H1 (cell line): ENCODE measurements around the gene PDZD8.

Experiments
- CREB1 ChIP-seq: IDR thresholded peaks from 2 replicates; pipeline ENCODE4 v1.6.1; 2012; ENCODE audit warnings: inconsistent platforms
- EP300 ChIP-seq, 2 experiments: IDR thresholded peaks; 1 replicate in 1 of 2; 2 replicates in 1 of 2; pipeline ENCODE4 v1.6.1; 2011 to 2012; ENCODE audit warnings: low read depth in 2 of 2, low read length in 2 of 2, mild to moderate bottlenecking in 2 of 2, borderline replicate concordance in 1 of 2, inconsistent platforms in 1 of 2, moderate library complexity in 1 of 2
- EZH2 ChIP-seq: fragments of 200-600 bp; sonication (generic); IDR thresholded peaks from 2 replicates; pipeline ENCODE4 v1.7.1; 2012; ENCODE audit warnings: low read depth, mild to moderate bottlenecking, moderate library complexity, low read length, inconsistent platforms; ENCODE audit not compliant: severe bottlenecking
- GTF2F1 ChIP-seq: IDR thresholded peaks from 2 replicates; pipeline ENCODE4 v1.6.1; 2012; ENCODE audit warnings: low read depth, low read length, improper control_type of control experiment, borderline replicate concordance
- KDM1A ChIP-seq: fragments of 200-600, 300-600 bp; sonication (generic); IDR thresholded peaks from 2 replicates; pipeline ENCODE4 v1.7.1; 2016; ENCODE audit warnings: mild to moderate bottlenecking, low read length, borderline replicate concordance
- NRF1 ChIP-seq: IDR thresholded peaks from 2 replicates; pipeline ENCODE4 v1.6.1; 2011; ENCODE audit warnings: mild to moderate bottlenecking, low read depth, low read length, improper control_type of control experiment
- POLR2A ChIP-seq, 2 experiments: IDR thresholded peaks; 1 replicate in 1 of 2; 2 replicates in 1 of 2; pipeline ENCODE4 v1.6.1; 2011; ENCODE audit warnings: low read depth in 2 of 2, low read length in 2 of 2, mild to moderate bottlenecking in 2 of 2; ENCODE audit errors: control extremely low read depth in 1 of 2
- SP2 ChIP-seq: IDR thresholded peaks from 2 replicates; pipeline ENCODE4 v1.6.1; 2012; ENCODE audit warnings: mild to moderate bottlenecking, low read length, inconsistent platforms
- TAF1 ChIP-seq: IDR thresholded peaks from 2 replicates; pipeline ENCODE4 v1.6.1; 2011; ENCODE audit warnings: mild to moderate bottlenecking, low read depth, low read length
- TF ChIP-seq, protein P1 (sequence below), 3 experiments: IDR thresholded peaks; 1 replicate in 2 of 3; 2 replicates in 1 of 3; pipeline versions ENCODE4 v1.5.1 to v1.6.1; 2011; ENCODE audit warnings: low read length in 3 of 3, mild to moderate bottlenecking in 3 of 3, inconsistent platforms in 2 of 3, low read depth in 1 of 3, moderate library complexity in 1 of 3; ENCODE audit not compliant: insufficient read depth in 1 of 3; ENCODE audit errors: control extremely low read depth in 1 of 3
- TF ChIP-seq, protein P2 (sequence below): IDR thresholded peaks from 2 replicates; pipeline ENCODE4 v1.6.1; 2011; ENCODE audit warnings: low read length, improper control_type of control experiment

DNA sequence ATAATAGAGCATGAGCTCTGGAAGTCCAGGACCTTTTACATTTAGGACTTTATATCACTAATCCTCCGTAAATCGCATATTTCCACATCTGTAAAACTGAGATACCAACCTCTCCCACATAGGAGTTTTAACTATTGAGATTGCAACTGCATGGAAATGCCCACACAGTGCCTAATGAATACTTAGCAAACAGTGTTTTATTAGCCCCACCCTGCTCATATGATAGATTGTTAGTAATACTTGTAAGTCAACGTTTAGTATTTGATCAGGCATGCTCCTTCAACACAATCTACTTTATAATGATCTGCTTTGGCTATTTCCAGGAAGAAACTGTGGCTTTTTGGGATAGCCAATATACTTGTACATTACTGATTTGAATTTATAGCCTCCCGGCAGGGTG is 8.5 kb downstream of the PDZD8 start:
- TF ChIP-seq, protein P1, sequence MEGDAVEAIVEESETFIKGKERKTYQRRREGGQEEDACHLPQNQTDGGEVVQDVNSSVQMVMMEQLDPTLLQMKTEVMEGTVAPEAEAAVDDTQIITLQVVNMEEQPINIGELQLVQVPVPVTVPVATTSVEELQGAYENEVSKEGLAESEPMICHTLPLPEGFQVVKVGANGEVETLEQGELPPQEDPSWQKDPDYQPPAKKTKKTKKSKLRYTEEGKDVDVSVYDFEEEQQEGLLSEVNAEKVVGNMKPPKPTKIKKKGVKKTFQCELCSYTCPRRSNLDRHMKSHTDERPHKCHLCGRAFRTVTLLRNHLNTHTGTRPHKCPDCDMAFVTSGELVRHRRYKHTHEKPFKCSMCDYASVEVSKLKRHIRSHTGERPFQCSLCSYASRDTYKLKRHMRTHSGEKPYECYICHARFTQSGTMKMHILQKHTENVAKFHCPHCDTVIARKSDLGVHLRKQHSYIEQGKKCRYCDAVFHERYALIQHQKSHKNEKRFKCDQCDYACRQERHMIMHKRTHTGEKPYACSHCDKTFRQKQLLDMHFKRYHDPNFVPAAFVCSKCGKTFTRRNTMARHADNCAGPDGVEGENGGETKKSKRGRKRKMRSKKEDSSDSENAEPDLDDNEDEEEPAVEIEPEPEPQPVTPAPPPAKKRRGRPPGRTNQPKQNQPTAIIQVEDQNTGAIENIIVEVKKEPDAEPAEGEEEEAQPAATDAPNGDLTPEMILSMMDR (IDR thresholded peaks at IDR 0.05; ENCODE audit: control extremely low read depth in 1 of 3, insufficient read depth in 1 of 3, low read depth in 1 of 3, low read length in 3 of 3): no peak
- TF ChIP-seq POLR2A (IDR thresholded peaks at IDR 0.05; ENCODE audit: control extremely low read depth in 1 of 2, low read depth in 2 of 2, low read length in 2 of 2): no peak
- no peak for TF ChIP-seq CREB1
- TF ChIP-seq, protein P2, sequence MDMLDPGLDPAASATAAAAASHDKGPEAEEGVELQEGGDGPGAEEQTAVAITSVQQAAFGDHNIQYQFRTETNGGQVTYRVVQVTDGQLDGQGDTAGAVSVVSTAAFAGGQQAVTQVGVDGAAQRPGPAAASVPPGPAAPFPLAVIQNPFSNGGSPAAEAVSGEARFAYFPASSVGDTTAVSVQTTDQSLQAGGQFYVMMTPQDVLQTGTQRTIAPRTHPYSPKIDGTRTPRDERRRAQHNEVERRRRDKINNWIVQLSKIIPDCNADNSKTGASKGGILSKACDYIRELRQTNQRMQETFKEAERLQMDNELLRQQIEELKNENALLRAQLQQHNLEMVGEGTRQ: no peak
- TF ChIP-seq NRF1: no peak
- TF ChIP-seq GTF2F1: no peak
- TF ChIP-seq EZH2: no peak
- TF ChIP-seq KDM1A: no peak
- no peak for TF ChIP-seq TAF1
- TF ChIP-seq SP2: no peak
- TF ChIP-seq EP300 (IDR thresholded peaks at IDR 0.05; ENCODE audit: borderline replicate concordance in 1 of 2, low read depth in 2 of 2, low read length in 2 of 2): no peak
